K562 (cell line): Measurements from ENCODE around the gene SMAD3. TPM values are rescaled to one million over a fixed set of nuclear protein-coding genes. Genes with fewer than 3 reads are reported as not detected.

Experiments
- BDP1 ChIP-seq: IDR thresholded peaks from 3 replicates; pipeline ENCODE4 v1.6.1; 2011; ENCODE audit not compliant: insufficient read length, insufficient read depth
- ETV1 ChIP-seq: fragments of 450-650 bp; conservative IDR thresholded peaks from 2 replicates; pipeline ENCODE4 v1.6.1; 2016; ENCODE audit warnings: missing genetic modification characterization, control low read depth, low read depth, missing compliant biosample characterization
- FOXJ3 ChIP-seq: sonication (generic); formaldehyde crosslinking; IDR thresholded peaks from 2 replicates; pipeline ENCODE4 v1.4.0; 2020; ENCODE audit warnings: mild to moderate bottlenecking, missing genetic modification reagents
- HNRNPLL ChIP-seq: fragments of 200-400 bp; formaldehyde crosslinking; IDR thresholded peaks from 2 replicates; pipeline ENCODE4 v1.6.1; 2017; ENCODE audit warnings: low read length, low read depth, mild to moderate bottlenecking; ENCODE audit not compliant: poor library complexity, severe bottlenecking
- KAT8 ChIP-seq: fragments of 450-650 bp; IDR thresholded peaks from 2 replicates; pipeline ENCODE4 v1.6.1; 2016; ENCODE audit warnings: low read depth, mild to moderate bottlenecking
- MCM5 ChIP-seq: fragments of 450-650 bp; IDR thresholded peaks from 2 replicates; pipeline ENCODE4 v1.6.1; 2016; ENCODE audit warnings: low read depth
- MTA1 ChIP-seq: fragments of 450-650 bp; IDR thresholded peaks from 2 replicates; pipeline ENCODE4 v1.6.1; 2017; ENCODE audit warnings: borderline replicate concordance
- MTF1 ChIP-seq: fragments of 250-450 bp; sonication (Bioruptor Pico); IDR thresholded peaks from 2 replicates; pipeline ENCODE4 v1.9.0; 2021; ENCODE audit warnings: moderate library complexity, mild to moderate bottlenecking, inconsistent platforms, borderline replicate concordance
- NFATC3 ChIP-seq: fragments of 450-650 bp; IDR thresholded peaks from 2 replicates; pipeline ENCODE4 v1.6.1; 2017; ENCODE audit warnings: mild to moderate bottlenecking
- SIX5 ChIP-seq, 2 experiments: IDR thresholded peaks; 2 replicates each; pipeline ENCODE4 v1.6.1; 2011; ENCODE audit warnings: low read length in 2 of 2, borderline replicate concordance in 1 of 2, low read depth in 1 of 2, mild to moderate bottlenecking in 1 of 2, moderate library complexity in 1 of 2; ENCODE audit not compliant: insufficient read depth in 1 of 2
- SMAD4 ChIP-seq: fragments of 250-450 bp; sonication (Bioruptor Pico); conservative IDR thresholded peaks from 2 replicates; pipeline ENCODE4 v1.8.0; 2021; ENCODE audit warnings: inconsistent platforms, mild to moderate bottlenecking, moderate library complexity
- SP2 ChIP-seq: IDR thresholded peaks from 2 replicates; pipeline ENCODE4 v1.6.1; 2011; ENCODE audit warnings: mild to moderate bottlenecking, low read depth, low read length, moderate library complexity; ENCODE audit not compliant: poor library complexity, severe bottlenecking; ENCODE audit errors: extremely low read depth
- TCF7L2 ChIP-seq: fragments of 150-350 bp; IDR thresholded peaks from 2 replicates; pipeline ENCODE4 v1.6.1; 2016; ENCODE audit warnings: low read depth, mild to moderate bottlenecking, low read length, moderate library complexity
- ZNF165 ChIP-seq: fragments of 250-450 bp; sonication (Bioruptor Pico); IDR thresholded peaks from 2 replicates; pipeline ENCODE4 v1.4.0; 2020; ENCODE audit warnings: borderline replicate concordance
- ZNF584 ChIP-seq: fragments of 200-800 bp; sonication (Bioruptor generic); IDR thresholded peaks from 2 replicates; pipeline ENCODE4 v1.6.1; 2016; ENCODE audit warnings: low read depth, mild to moderate bottlenecking, missing genetic modification characterization, missing compliant biosample characterization
- ZNF586 ChIP-seq: fragments of 450-650 bp; formaldehyde crosslinking; conservative IDR thresholded peaks from 2 replicates; pipeline ENCODE4 v1.4.0; 2020; ENCODE audit warnings: mild to moderate bottlenecking, moderate library complexity
- polyA plus RNA-seq, 8 experiments: library from polyadenylated mRNA; depleted of rRNA in 4 of 8; stranded (reverse) in 5 of 8; unstranded in 3 of 8; fragments of >200 nt; fragmentation: Nextera tagmentation in 2 of 8; fragmentation: Illumina TruSeq in 1 of 8; extraction: Ambion mirVana in 2 of 8; extraction: Trizol in 1 of 8; gene quantifications; 2 replicates each; pipeline versions ENCODE4 v1.2.1 to v1.2.3, GENCODE V29; 2011 to 2014; ENCODE audit warnings: inconsistent platforms in 1 of 8, missing spikeins in 1 of 8
- total RNA-seq, 7 experiments: library from RNA; depleted of rRNA in 6 of 7; stranded (reverse); fragments of >200 nt in 6 of 7; fragmentation: Illumina TruSeq in 2 of 7; extraction: Trizol in 2 of 7; gene quantifications; 2 replicates each; pipeline versions ENCODE4 v1.2.1 to v1.2.3, GENCODE V29; 2011 to 2021; ENCODE audit warnings: low replicate concordance in 1 of 7
- TF ChIP-seq, protein P1 (sequence below): sonication (generic); formaldehyde crosslinking; IDR thresholded peaks from 2 replicates; pipeline ENCODE4 v1.8.0; 2023; ENCODE audit warnings: missing genetic modification reagents, mild to moderate bottlenecking, borderline replicate concordance
- TF ChIP-seq, protein P2 (sequence below): sonication (generic); formaldehyde crosslinking; IDR thresholded peaks from 2 replicates; pipeline ENCODE4 v1.4.0; 2020; ENCODE audit warnings: mild to moderate bottlenecking, missing genetic modification reagents
- TF ChIP-seq, protein P3 (sequence below): sonication (generic); formaldehyde crosslinking; IDR thresholded peaks from 2 replicates; pipeline ENCODE4 v1.8.1; 2023; ENCODE audit warnings: mild to moderate bottlenecking, missing genetic modification reagents

SMAD3 gene
- total and polyA plus RNA-seq, 9 of the 15 experiments (the other 6 are each of a cell fraction or from before 2014, with no cell fraction given): 4.3 to 39.2 (median 11.1) TPM

DNA sequence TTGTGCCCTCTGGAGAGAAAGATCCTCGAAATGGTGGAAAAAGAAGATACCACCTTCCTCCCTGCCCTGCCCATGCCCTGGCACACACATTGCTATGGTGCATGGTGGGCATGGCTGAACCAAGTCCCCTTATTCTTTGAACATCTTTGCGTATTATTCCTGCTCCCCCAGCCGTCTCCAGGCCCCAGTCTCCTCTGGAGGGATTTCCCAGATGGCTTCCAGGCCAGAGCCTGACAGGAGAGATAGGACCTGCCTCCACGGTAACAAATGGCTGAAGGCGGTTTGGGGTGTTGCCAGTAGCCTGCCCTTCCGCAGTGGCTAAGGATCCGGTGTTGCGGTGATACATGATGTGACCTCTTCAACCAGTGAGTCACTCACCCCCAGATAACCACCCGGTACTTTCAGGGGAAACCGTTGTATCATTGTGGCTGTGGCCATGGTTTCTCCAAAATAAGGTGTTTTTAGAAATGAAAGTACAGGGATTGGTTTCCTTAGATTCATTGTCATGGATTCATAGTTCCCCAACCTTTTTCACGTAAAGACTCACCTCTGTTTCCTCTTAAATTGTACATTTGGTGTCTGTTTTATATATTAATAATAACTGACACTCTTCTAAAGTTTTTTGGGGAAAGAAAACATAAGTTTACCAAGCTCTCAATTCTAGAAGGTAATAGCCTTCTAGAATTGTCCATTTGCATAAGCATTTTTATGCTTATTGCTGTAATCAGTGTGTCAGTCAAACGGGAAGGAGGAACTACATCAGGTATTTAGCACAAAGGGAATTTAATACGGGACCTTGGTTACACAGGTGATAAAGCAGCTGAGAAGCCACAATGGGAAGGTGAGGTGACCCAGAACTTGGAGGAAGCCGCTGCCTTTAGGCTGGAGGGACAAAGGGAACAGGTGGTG, 25.9 kb downstream of the SMAD3 start (continued):
- TF ChIP-seq, protein P1, sequence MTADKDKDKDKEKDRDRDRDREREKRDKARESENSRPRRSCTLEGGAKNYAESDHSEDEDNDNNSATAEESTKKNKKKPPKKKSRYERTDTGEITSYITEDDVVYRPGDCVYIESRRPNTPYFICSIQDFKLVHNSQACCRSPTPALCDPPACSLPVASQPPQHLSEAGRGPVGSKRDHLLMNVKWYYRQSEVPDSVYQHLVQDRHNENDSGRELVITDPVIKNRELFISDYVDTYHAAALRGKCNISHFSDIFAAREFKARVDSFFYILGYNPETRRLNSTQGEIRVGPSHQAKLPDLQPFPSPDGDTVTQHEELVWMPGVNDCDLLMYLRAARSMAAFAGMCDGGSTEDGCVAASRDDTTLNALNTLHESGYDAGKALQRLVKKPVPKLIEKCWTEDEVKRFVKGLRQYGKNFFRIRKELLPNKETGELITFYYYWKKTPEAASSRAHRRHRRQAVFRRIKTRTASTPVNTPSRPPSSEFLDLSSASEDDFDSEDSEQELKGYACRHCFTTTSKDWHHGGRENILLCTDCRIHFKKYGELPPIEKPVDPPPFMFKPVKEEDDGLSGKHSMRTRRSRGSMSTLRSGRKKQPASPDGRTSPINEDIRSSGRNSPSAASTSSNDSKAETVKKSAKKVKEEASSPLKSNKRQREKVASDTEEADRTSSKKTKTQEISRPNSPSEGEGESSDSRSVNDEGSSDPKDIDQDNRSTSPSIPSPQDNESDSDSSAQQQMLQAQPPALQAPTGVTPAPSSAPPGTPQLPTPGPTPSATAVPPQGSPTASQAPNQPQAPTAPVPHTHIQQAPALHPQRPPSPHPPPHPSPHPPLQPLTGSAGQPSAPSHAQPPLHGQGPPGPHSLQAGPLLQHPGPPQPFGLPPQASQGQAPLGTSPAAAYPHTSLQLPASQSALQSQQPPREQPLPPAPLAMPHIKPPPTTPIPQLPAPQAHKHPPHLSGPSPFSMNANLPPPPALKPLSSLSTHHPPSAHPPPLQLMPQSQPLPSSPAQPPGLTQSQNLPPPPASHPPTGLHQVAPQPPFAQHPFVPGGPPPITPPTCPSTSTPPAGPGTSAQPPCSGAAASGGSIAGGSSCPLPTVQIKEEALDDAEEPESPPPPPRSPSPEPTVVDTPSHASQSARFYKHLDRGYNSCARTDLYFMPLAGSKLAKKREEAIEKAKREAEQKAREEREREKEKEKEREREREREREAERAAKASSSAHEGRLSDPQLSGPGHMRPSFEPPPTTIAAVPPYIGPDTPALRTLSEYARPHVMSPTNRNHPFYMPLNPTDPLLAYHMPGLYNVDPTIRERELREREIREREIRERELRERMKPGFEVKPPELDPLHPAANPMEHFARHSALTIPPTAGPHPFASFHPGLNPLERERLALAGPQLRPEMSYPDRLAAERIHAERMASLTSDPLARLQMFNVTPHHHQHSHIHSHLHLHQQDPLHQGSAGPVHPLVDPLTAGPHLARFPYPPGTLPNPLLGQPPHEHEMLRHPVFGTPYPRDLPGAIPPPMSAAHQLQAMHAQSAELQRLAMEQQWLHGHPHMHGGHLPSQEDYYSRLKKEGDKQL (CRISPR knock-in tag): no peak
- TF ChIP-seq MTF1 (CRISPR knock-in tag): no peak
- no peak for TF ChIP-seq HNRNPLL
- no peak for TF ChIP-seq BDP1
- peak; percentile 74; the same call in 1 of the 2 replicates for TF ChIP-seq MTA1
- no peak for TF ChIP-seq ZNF165
- no peak for TF ChIP-seq KAT8
- peak; percentile 94 for TF ChIP-seq SMAD4 (CRISPR knock-in tag)
- no peak for TF ChIP-seq MCM5
- TF ChIP-seq ETV1 (tag): peak; percentile 99
- no peak for TF ChIP-seq ZNF586 (CRISPR knock-in tag)
- TF ChIP-seq, protein P2, sequence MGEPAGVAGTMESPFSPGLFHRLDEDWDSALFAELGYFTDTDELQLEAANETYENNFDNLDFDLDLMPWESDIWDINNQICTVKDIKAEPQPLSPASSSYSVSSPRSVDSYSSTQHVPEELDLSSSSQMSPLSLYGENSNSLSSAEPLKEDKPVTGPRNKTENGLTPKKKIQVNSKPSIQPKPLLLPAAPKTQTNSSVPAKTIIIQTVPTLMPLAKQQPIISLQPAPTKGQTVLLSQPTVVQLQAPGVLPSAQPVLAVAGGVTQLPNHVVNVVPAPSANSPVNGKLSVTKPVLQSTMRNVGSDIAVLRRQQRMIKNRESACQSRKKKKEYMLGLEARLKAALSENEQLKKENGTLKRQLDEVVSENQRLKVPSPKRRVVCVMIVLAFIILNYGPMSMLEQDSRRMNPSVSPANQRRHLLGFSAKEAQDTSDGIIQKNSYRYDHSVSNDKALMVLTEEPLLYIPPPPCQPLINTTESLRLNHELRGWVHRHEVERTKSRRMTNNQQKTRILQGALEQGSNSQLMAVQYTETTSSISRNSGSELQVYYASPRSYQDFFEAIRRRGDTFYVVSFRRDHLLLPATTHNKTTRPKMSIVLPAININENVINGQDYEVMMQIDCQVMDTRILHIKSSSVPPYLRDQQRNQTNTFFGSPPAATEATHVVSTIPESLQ: no peak; the same call in none of the 2 replicates
- TF ChIP-seq FOXJ3 (CRISPR knock-in tag): peak; percentile 94
- TF ChIP-seq ZNF584 (CRISPR knock-in tag): peak; percentile 91
- TF ChIP-seq SP2: no peak
- TF ChIP-seq TCF7L2: no peak
- 0 out of 2 replicates have a peak, but pooled peaks have one; percentile 65 for TF ChIP-seq NFATC3
- TF ChIP-seq, protein P3, sequence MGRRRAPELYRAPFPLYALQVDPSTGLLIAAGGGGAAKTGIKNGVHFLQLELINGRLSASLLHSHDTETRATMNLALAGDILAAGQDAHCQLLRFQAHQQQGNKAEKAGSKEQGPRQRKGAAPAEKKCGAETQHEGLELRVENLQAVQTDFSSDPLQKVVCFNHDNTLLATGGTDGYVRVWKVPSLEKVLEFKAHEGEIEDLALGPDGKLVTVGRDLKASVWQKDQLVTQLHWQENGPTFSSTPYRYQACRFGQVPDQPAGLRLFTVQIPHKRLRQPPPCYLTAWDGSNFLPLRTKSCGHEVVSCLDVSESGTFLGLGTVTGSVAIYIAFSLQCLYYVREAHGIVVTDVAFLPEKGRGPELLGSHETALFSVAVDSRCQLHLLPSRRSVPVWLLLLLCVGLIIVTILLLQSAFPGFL (CRISPR knock-in tag): no peak
- TF ChIP-seq SIX5 (IDR thresholded peaks at IDR 0.05; ENCODE audit: borderline replicate concordance in 1 of 2, insufficient read depth in 1 of 2, low read depth in 1 of 2, low read length in 2 of 2): no peak
